GM12878 (cell line): ENCODE measurements around the gene MT1G. TPM values are rescaled to one million over a fixed set of nuclear protein-coding genes. Genes with fewer than 3 reads are reported as not detected.
A peak's percentile ranks its signal among the peaks of the same experiment; 100 is the strongest.
"Not testable (repeated sequence)": the region's sequence is repeated elsewhere in the genome, so short reads cannot be mapped to it uniquely, and the experiment has no call there.

Experiments
- ATAC-seq: fragments of 200-7000 bp; cut with Tn5 transposase; 3 replicates; pipeline ENCODE4 v1.9.1; 2020; ENCODE audit warnings: mild to moderate bottlenecking, moderate library complexity
- BruUV-seq: library from RNA; stranded (reverse); fragments of 400-500 nt; replicated peaks from 2 replicates; lab custom pipeline; 2021; lab: Mats Ljungman, UMichigan
- CTCF ChIA-PET: fragments of 300-600 bp; sonication (Branson Sonifier 250); formaldehyde crosslinking; extraction: SDS; loops from one replicate; lab custom pipeline; 2021; ENCODE audit warnings: inconsistent platforms; lab: Yijun Ruan, JAX
- POLR2A ChIA-PET: fragments of 350-600 bp; formaldehyde crosslinking; extraction: SDS; loops from one replicate; lab custom pipeline; 2021; ENCODE audit warnings: inconsistent platforms; lab: Charles Lee
- RAD21 ChIA-PET: fragments of 300-600 bp; sonication (Branson Sonifier 250); formaldehyde crosslinking; loops from one replicate; lab custom pipeline; 2023; ENCODE audit warnings: antibody characterized with exemption; ENCODE audit not compliant: unreplicated experiment; lab: Charles Lee
- SMC1A ChIA-PET: fragments of 300-600 bp; sonication (Branson Sonifier 250); formaldehyde crosslinking; loops from one replicate; lab custom pipeline; 2023; ENCODE audit not compliant: unreplicated experiment, uncharacterized antibody; lab: Charles Lee
- DNase-seq: peaks from one replicate; pipeline ENCODE4 v3.0.0-alpha.2; 2011; ENCODE audit warnings: low read depth, low spot score
- FAIRE-seq: peaks from 3 replicates; lab custom pipeline; 2011; peaks lifted over from hg19 to GRCh38; lab: Jason Lieb, UNC
- H2AFZ ChIP-seq: 2 replicates; pipeline ENCODE4 v1.6.0; 2011; ENCODE audit warnings: low read depth, low read length, control low read depth; ENCODE audit not compliant: control insufficient read depth
- H3K27ac ChIP-seq: 2 replicates; pipeline ENCODE4 v1.5.1; 2011; ENCODE audit warnings: control low read depth; ENCODE audit not compliant: control insufficient read depth, insufficient read depth
- H3K27me3 ChIP-seq, 2 experiments: replicated peaks in 1 of 2; 2 replicates each; pipeline versions ENCODE4 v1.6.0 to v1.6.1; 2011; ENCODE audit warnings: low read length in 1 of 2; ENCODE audit not compliant: control insufficient read depth in 2 of 2, insufficient read depth in 2 of 2
- H3K36me3 ChIP-seq, 2 experiments: 2 replicates each; pipeline ENCODE4 v1.5.1; 2011; ENCODE audit warnings: low read length in 1 of 2; ENCODE audit not compliant: control insufficient read depth in 2 of 2, insufficient read depth in 2 of 2
- H3K4me1 ChIP-seq: 2 replicates; pipeline ENCODE4 v1.6.1; 2011; ENCODE audit warnings: mild to moderate bottlenecking, low read length, moderate library complexity, mixed read lengths; ENCODE audit not compliant: control insufficient read depth, insufficient read depth
- H3K4me2 ChIP-seq: 2 replicates; pipeline ENCODE4 v1.6.0; 2011; ENCODE audit warnings: control low read depth; ENCODE audit not compliant: control insufficient read depth, insufficient read depth
- H3K4me3 ChIP-seq: fragments of 200-600 bp; sonication (generic); 2 replicates; pipeline ENCODE4 v1.5.1; 2016
- H3K79me2 ChIP-seq: 2 replicates; pipeline ENCODE4 v1.6.0; 2011; ENCODE audit warnings: low read length; ENCODE audit not compliant: control insufficient read depth, insufficient read depth
- H3K9ac ChIP-seq: 2 replicates; pipeline ENCODE4 v1.8.0; 2011; ENCODE audit warnings: low read length, control low read depth, mixed read lengths; ENCODE audit not compliant: control insufficient read depth, insufficient read depth
- H3K9me3 ChIP-seq: replicated peaks from 3 replicates; pipeline ENCODE4 v1.5.1; 2011; ENCODE audit warnings: mild to moderate bottlenecking, low read length; ENCODE audit not compliant: control insufficient read depth, insufficient read depth
- H4K20me1 ChIP-seq: 2 replicates; pipeline ENCODE4 v1.6.0; 2011; ENCODE audit not compliant: control insufficient read depth, insufficient read depth
- WGBS: methylation state at CpG from one replicate; pipeline ENCODE4 v1.1.6; 2016; ENCODE audit warnings: low lambda C conversion rate; ENCODE audit not compliant: insufficient replicate concordance, insufficient coverage; ENCODE audit errors: missing lambda C conversion rate; 5-methylcytosine and 5-hydroxymethylcytosine counted together
- in situ Hi-C: fragments of 300-500 bp; cut with MboI; formaldehyde crosslinking; loops from 9 replicates; pipeline ENCODE4 v1.14.3; 2018; ENCODE audit warnings: mixed read lengths
- intact Hi-C: fragments of 100-400 bp; cut with micrococcal nuclease; formaldehyde crosslinking; loops from one replicate; pipeline ENCODE4 v1.14.2; 2022; ENCODE audit not compliant: unreplicated experiment
- polyA plus RNA-seq, 11 experiments: library from polyadenylated mRNA; depleted of rRNA in 4 of 11; unstranded in 6 of 11; stranded (reverse) in 5 of 11; fragments of >200 nt; fragmentation: Nextera tagmentation in 4 of 11; fragmentation: Illumina TruSeq in 1 of 11; extraction: Ambion mirVana in 4 of 11; extraction: Trizol in 1 of 11; gene quantifications; 1 replicate in 1 of 11; 2 replicates in 10 of 11; pipeline versions ENCODE4 v1.2.1 to v1.2.3, GENCODE V29; 2011 to 2016; ENCODE audit warnings: inconsistent platforms in 2 of 11, missing spikeins in 2 of 11, low read depth in 1 of 11
- total RNA-seq, 4 experiments: library from RNA; depleted of rRNA in 3 of 4; stranded (reverse); fragments of >200 nt in 3 of 4; fragmentation: Illumina TruSeq in 1 of 4; extraction: Trizol in 1 of 4; gene quantifications; 2 replicates each; pipeline versions ENCODE4 v1.2.1 to v1.2.3, GENCODE V29; 2013 to 2021

The MT1G gene
- total and polyA plus RNA-seq, 10 of the 15 experiments (the other 5 are each of a cell fraction or from before 2014, with no cell fraction given) = 1.2 to 9.1 (median 4.6) TPM

DNA sequence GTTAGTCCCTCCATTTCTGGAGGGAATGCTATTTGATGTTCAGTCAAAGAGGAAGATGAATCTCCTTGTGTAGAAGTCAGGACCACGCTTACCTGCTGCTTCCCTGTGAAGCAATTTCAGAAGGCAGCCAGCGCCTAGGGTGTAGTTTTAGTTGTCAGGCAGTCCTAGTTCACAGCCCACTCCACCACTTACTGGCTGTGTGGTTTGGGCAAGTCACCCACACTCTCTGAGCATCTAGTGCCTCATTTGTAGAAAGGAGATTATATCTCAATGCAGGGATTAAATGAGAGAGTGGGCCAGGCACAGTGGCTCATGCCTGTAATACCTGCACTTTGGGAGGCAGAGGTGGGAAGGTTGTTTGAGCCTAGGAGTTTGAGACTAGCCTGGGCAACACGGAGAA is 4.3 kb upstream of the MT1G start:
- H3K4me3 ChIP-seq, intact Hi-C loops, H3K4me2 ChIP-seq, H3K9me3 ChIP-seq, DNase-seq, in situ Hi-C loops, H3K36me3 ChIP-seq, H3K9ac ChIP-seq, BruUV-seq, H3K79me2 ChIP-seq, H3K27ac ChIP-seq, ATAC-seq, POLR2A ChIA-PET, H3K4me1 ChIP-seq, H2AFZ ChIP-seq, H4K20me1 ChIP-seq: not testable (repeated sequence)
- CTCF ChIA-PET = interaction anchor here (1.1 to 2.6 kb wide), 2 partner anchors 30 to 69 kb away, joined by 6 to 28 read pairs; no protein-coding TSS in a partner anchor
- SMC1A ChIA-PET = interaction anchor here (1.2 kb wide), 1 partner anchor 30 kb away, joined by 5 read pairs; no protein-coding TSS in a partner anchor
- peaks cover 15 to 23% of the 10 kb centered on the region in 2 experiments for H3K27me3 ChIP-seq
- RAD21 ChIA-PET = interaction anchor here (2.5 kb wide), 1 partner anchor 30 kb away, joined by 11 read pairs; no protein-coding TSS in a partner anchor
- peak; percentile 83 for FAIRE-seq
- 28% methylated on average over 3 of the region's 3 CpGs for WGBS

GRCh38 chr16:56671691-56672090 is 3.8 kb upstream of the MT1G start:
- H3K4me2 ChIP-seq, ATAC-seq, POLR2A ChIA-PET, H3K4me3 ChIP-seq, H2AFZ ChIP-seq, H3K9ac ChIP-seq, H3K9me3 ChIP-seq, in situ Hi-C loops, H3K27ac ChIP-seq, H4K20me1 ChIP-seq, DNase-seq, FAIRE-seq, intact Hi-C loops, H3K4me1 ChIP-seq, H3K79me2 ChIP-seq, BruUV-seq, H3K36me3 ChIP-seq: not testable (repeated sequence)
- SMC1A ChIA-PET = interaction anchor here (1.2 kb wide), 1 partner anchor 30 kb away, joined by 5 read pairs; no protein-coding TSS in a partner anchor
- RAD21 ChIA-PET = interaction anchor here (2.5 kb wide), 1 partner anchor 30 kb away, joined by 11 read pairs; no protein-coding TSS in a partner anchor
- WGBS = 41% methylated on average over 2 of the region's 2 CpGs
- CTCF ChIA-PET = interaction anchor here (1.6 kb wide), 1 partner anchor 30 kb away, joined by 4 read pairs; no protein-coding TSS in a partner anchor
- H3K27me3 ChIP-seq = peaks cover 19 to 23% of the 10 kb centered on the region in 2 experiments
